HG03442 (cell line): ENCODE results near the gene KMT2B.

ENCODE experiments used
- ATAC-seq: cut with Tn5 transposase; IDR thresholded peaks from one replicate; pipeline ENCODE4 v1.9.1; 2021; ENCODE audit warnings: mild to moderate bottlenecking, moderate library complexity; ENCODE audit not compliant: unreplicated experiment

Gene KMT2B

DNA sequence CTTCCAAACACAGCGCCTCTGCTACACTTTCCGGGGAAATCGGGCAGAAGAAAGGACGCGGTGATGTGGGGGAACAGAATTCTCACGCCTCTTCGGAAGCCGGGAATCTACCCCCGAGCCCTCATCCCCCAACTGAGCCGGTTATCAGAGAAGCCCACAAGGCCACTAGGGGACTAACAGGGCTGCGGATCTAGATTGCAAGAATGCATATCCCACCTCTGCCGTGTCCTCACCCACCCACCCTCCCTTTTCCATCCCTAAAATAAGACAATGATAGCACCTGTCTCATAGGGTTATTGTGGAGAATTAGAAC lies 23.4 kb downstream of the KMT2B start:
- no peak for ATAC-seq

- ATAC-seq: no peak
Observed at GRCh38 chr19:35742121-35742724, 24.4 kb downstream of the KMT2B start, which contains the start of gene IGFLR1. IGFLR1 (minus strand) TSS chr19:35742452; CDS start chr19:35741180, 1,272 bp downstream.

DNA sequence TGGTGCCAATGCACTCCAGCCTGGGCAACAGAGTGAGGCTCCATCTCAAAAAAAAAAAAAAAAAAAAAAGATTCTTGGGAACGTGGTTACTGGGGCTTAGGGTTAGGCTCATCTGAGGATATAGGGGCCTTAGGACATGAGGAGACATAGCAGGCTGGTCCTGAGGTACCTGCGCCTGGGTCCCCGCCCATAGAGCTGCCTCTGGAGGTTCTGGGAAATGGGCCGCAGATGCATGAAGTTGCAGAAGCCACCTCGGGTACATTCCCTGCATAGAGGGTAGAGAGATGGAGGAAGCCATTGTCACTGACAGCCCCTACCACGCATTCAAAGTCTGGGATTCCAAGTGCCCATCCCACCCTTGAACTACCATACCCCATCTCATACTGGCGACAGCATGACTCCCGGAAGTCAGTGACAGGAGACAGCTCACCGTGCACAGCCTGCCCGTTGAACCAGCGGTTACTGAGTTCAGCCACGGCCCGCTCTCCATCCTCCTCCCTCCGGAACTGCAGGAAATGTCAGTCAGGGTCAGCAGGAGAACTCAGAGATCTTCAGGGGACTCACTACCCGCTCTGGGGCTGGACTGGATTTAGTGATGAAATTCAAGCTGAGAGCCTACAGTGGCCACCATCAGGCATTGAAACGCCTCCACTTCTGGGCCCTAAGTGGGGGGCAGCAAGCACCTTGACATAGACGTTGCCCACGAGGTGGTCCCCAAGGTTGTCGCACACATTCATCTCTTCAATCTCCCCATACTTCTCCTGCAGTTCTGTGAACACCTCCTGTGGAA lies 26.0 kb downstream of the KMT2B start:
- no peak for ATAC-seq

- peak; percentile 30 for ATAC-seq
Observed at GRCh38 chr19:35744430-35745327, 26.9 kb downstream of the KMT2B start.

GRCh38 chr19:35745328-35746086 lies 27.7 kb downstream of the KMT2B start, which contains the start of the genes PSENEN and U2AF1L4:
PSENEN (plus strand) TSS chr19:35745651; CDS start chr19:35745931, 280 bp downstream.
U2AF1L4 (minus strand) TSS chr19:35745418; CDS start chr19:35745391, 27 bp downstream.
- peak; percentile 39 for ATAC-seq

- no peak for ATAC-seq
Observed at GRCh38 chr19:35746087-35746462, 28.3 kb downstream of the KMT2B start.

GRCh38 chr19:35746531-35746930 lies 28.7 kb downstream of the KMT2B start:
- no peak for ATAC-seq

- peak; percentile 69 for ATAC-seq
Observed at GRCh38 chr19:35748106-35749020, 30.6 kb downstream of the KMT2B start, which contains the start of gene LIN37. LIN37 (plus strand) TSS chr19:35748576; CDS start chr19:35748725, 149 bp downstream.

GRCh38 chr19:35750167-35750566 lies 32.4 kb downstream of the KMT2B start:
- ATAC-seq: no peak

- no peak for ATAC-seq
Observed at GRCh38 chr19:35751839-35752745, 34.3 kb downstream of the KMT2B start.

DNA sequence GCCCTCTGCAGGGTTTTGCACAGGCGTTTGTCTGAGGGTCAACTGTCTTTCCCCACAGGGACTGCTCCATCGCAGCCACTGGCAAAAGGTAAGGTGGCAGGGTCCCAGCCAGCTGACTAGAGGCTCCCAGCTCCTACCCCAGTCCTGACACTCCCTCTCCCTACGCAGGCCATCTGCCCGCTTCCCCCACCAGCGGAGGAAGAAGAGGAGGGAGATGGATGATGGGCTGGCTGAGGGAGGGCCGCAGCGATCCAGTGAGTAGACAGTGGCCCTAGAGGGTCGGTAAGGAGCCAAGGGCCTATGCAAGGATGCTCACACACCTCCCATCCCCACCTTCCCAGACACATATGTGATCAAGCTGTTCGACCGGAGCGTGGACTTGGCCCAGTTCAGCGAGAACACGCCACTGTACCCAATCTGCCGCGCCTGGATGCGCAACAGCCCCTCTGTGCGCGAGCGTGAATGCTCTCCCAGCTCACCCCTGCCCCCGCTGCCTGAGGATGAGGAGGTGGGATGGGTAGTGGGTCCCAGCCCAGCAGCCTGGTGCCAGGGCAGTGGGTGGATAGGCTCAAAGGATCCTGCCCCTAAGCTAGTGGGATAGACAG lies 35.0 kb downstream of the KMT2B start:
- no peak for ATAC-seq

- ATAC-seq: no peak
Observed at GRCh38 chr19:35753634-35754369, 36.0 kb downstream of the KMT2B start.

DNA sequence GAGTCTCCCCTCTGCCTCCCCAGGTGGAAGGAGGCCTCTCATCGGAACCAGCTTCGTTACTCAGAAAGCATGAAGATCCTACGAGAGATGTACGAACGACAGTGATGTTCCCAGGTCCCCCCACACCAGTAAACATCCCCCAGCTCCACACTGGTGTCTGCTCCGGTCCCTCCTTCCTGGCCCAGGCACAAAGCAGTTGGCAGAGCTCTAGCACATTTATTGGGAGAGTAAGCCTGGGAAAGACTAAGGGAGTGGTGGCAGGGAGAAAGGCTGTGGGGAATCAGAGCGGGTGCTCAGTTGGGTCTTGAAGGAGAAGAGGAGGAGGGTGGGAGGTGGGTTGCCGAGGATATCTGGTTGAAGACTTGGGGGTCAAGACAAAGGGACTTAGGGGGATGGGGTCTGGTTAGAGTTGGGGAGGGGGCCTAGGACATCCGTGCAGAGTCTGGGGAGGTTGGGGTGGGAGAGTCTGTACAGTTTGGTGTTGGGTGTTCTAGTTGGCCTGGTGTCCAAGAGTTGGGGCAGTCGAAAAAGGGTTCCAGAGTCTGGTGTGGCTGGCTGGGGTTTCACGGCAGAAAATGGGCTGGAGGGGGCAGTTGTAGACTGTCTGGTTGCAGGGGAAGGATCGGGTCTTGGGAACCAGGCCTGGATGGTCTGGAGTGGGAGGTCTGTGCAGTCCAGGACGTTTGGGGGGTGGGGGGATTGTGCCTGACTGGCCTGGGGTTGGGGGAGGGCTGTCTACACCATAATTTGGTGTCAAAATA lies 36.7 kb downstream of the KMT2B start:
- ATAC-seq: no peak

DNA sequence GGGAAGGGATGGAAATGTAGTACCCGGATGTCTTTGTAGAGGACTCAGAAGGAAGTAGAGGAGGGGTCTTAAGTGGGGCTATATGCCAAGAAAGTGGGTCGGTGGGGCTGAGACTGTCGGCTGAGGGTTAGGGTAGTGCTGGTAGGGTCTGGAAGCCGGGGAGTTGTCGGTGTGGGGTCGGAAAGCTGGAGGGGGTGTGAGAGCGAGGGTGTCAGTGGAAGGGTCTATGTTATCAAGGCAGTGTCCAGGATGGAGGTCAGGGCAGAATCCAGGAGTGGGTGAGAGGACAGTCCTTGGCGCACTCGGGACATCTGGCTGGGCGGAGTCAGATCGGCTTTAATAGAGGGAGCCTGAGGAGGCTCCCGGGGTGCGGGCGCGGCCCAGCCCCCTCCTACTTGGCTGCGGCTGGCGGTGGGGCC lies 37.3 kb downstream of the KMT2B start:
- no peak for ATAC-seq

DNA sequence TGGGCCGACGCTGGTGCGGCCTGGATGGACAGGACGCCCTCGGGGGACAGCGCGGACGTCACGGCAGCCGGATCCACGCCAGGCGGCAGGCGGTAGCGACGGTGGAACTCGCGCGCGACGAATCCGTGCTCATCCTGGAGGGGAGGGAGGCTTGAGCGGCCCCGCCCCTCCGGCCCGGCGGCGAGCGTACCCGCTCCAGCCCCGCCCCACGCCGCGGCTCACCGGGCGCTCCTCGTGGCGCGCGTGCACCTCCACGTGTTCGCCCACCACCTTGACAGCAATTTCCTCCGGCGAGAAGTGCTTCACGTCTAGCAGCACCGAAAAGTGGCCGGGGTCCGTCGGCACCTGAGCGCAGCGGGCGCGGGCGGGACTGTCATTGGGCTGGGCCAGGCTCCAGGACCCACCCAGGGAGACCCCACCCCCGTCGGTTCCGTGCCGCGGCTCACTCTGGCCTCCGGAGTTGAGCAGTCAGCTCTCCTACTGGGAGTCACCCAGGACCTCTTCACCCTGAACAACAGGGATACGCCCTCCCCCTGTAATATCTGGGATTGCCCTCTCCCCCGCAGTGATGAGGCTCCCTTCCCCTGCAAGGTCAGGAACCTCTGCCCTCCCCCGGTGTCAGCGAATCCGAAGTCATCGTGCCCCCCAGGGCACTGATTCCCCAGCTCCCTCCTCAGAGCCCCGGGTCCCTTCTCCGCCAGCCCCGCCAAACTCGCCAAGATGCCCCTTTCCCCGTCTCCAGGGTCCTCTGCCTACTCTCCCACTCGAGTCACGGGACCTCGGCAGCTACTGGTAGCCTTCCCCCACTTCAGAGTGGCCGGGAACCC lies 38.0 kb downstream of the KMT2B start:
- ATAC-seq: no peak
